Body of pancreas (tissue), 4 donors: ENCODE results near the gene TIMM17A. TPM values are rescaled to one million over a fixed set of nuclear protein-coding genes. Genes with fewer than 3 reads are reported as not detected.
"Not testable (repeated sequence)": the region's sequence is repeated elsewhere in the genome, so short reads cannot be mapped to it uniquely, and the experiment has no call there.

Source experiments
- ATAC-seq: fragments of 150-250 bp; one replicate; pipeline ENCODE4 v1.9.1; 2016
- DNase-seq, 4 donors: peaks; one replicate each; pipeline ENCODE4 v3.0.0-alpha.2; 2019
- H3K27ac ChIP-seq, 4 donors: fragments of 200-600 bp; sonication (generic); 1 replicate in 3 of 4; 2 replicates in 1 of 4; pipeline versions ENCODE4 v1.5.1 to v1.6.1; 2016 to 2019; ENCODE audit warnings: mild to moderate bottlenecking in 1 of 4, mixed read lengths in 1 of 4, moderate library complexity in 1 of 4
- H3K27me3 ChIP-seq, 2 donors: fragments of 200-600 bp; sonication (generic); one replicate each; pipeline ENCODE4 v1.6.0; 2016; ENCODE audit warnings: mild to moderate bottlenecking in 1 of 2
- H3K36me3 ChIP-seq, 2 donors: fragments of 200-600 bp; sonication (generic); replicated peaks in 1 of 2; 2 replicates each; pipeline ENCODE4 v1.5.1; 2016; ENCODE audit warnings: low read depth in 2 of 2; ENCODE audit not compliant: insufficient read depth in 1 of 2
- H3K4me1 ChIP-seq: fragments of 200-600 bp; sonication (generic); one replicate; pipeline ENCODE4 v1.6.0; 2016
- H3K4me3 ChIP-seq, 2 donors: fragments of 200-600 bp; sonication (generic); 1 replicate in 1 of 2; 2 replicates in 1 of 2; pipeline ENCODE4 v1.5.1; 2016 to 2019
- H3K9me3 ChIP-seq, 3 donors: fragments of 200-600 bp; sonication (generic); 1 replicate in 2 of 3; 2 replicates in 1 of 3; pipeline ENCODE4 v1.5.1; 2016
- POLR2A ChIP-seq, 3 donors: fragments of 450-650 bp; IDR thresholded peaks; one replicate each; pipeline ENCODE4 v1.6.1; 2016; ENCODE audit warnings: antibody characterized with exemption in 3 of 3, mild to moderate bottlenecking in 2 of 3
- WGBS, 2 donors: methylation state at CpG; one replicate each; pipeline ENCODE4 v1.1.5; 2017; 5-methylcytosine and 5-hydroxymethylcytosine counted together
- intact Hi-C: fragments of 100-400 bp; cut with DNase I; formaldehyde crosslinking; loops from one replicate; pipeline ENCODE4 v1.15.1; 2023
- total RNA-seq, 2 donors: library from RNA; depleted of rRNA; stranded (reverse); fragments of >200 nt; gene quantifications; one replicate each; pipeline ENCODE4 v1.1.0, GENCODE V29; 2016
- TF ChIP-seq, protein P1 (sequence below), 7 experiments: fragments of 450-650 bp in 4 of 7; fragments of 200-600 bp in 3 of 7; sonication (generic) in 3 of 7; IDR thresholded peaks; one replicate each; pipeline ENCODE4 v1.5.1; 2016 to 2019; ENCODE audit warnings: antibody characterized with exemption in 7 of 7

Gene TIMM17A
- total RNA-seq, 2 donors from 2014 or later, result 20.2 to 25.4 TPM

DNA sequence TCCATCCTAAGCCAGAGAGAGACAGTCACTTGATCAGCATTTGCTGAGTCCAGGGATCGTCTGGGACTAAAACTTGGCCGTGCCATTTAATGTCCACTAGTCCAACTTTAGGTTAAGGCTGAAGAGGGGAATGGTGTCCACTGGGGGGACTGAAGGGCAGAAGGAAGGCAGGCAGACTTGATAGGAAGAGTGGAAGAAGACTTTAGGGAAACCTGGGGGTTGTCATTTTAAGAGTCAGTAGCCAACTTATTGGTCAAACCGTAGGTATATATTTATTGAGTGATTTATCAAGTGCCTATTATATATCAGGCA lies 7.7 kb upstream of the TIMM17A start:
- Histone ChIP-seq H3K4me3 (no peak overlapping the region), H3K27me3 (peaks cover 0 to 4% of the 10 kb centered on the region in 2 donors), H3K9me3 (no peaks in the 10 kb centered on the region), H3K36me3 (no peaks in the 10 kb centered on the region), H3K4me1 (peaks cover 10% of the 10 kb centered on the region), H3K27ac (no peak overlapping the region)
- ATAC-seq (no peak), DNase-seq (no peak)
- intact Hi-C loops, result no loop called here
- WGBS, 2 donors, result 34 to 52% methylated on average over 3 of the region's 3 CpGs
- no peak for TF ChIP-seq POLR2A (IDR thresholded peaks at IDR 0.05)
- TF ChIP-seq, protein P1, sequence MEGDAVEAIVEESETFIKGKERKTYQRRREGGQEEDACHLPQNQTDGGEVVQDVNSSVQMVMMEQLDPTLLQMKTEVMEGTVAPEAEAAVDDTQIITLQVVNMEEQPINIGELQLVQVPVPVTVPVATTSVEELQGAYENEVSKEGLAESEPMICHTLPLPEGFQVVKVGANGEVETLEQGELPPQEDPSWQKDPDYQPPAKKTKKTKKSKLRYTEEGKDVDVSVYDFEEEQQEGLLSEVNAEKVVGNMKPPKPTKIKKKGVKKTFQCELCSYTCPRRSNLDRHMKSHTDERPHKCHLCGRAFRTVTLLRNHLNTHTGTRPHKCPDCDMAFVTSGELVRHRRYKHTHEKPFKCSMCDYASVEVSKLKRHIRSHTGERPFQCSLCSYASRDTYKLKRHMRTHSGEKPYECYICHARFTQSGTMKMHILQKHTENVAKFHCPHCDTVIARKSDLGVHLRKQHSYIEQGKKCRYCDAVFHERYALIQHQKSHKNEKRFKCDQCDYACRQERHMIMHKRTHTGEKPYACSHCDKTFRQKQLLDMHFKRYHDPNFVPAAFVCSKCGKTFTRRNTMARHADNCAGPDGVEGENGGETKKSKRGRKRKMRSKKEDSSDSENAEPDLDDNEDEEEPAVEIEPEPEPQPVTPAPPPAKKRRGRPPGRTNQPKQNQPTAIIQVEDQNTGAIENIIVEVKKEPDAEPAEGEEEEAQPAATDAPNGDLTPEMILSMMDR (IDR thresholded peaks at IDR 0.05), result no peak

DNA sequence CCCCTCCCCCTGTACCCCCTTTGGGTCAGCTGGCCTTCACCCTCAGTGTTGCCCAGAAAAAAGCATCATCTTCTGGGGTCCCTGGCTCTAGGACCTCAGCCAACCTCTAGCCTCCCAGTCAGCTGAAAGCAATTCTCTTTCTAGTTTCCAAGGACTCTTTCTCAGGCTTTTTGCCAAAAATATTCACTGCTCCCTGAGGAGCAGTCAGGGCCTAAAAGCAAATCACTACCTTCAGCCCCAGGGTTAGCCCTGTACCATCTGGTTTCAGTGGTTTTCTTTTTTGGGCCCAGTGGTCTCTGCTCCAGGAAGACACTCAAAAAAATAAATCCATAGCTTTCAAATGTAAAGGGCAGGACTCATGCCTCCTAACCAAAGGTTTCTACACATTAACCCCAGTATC lies 5.8 kb upstream of the TIMM17A start:
- TF ChIP-seq POLR2A (IDR thresholded peaks at IDR 0.05), result no peak
- TF ChIP-seq, protein P1 (IDR thresholded peaks at IDR 0.05), result no peak
- intact Hi-C loops, result no loop called here
- Histone ChIP-seq H3K9me3 (no peaks in the 10 kb centered on the region), H3K27me3 (peaks cover 0 to 4% of the 10 kb centered on the region in 2 donors), H3K4me1 (peaks cover 12% of the 10 kb centered on the region), H3K36me3 (no peaks in the 10 kb centered on the region), H3K27ac (no peak overlapping the region), H3K4me3 (no peak overlapping the region)
- DNase-seq (no peak), ATAC-seq (no peak)

DNA sequence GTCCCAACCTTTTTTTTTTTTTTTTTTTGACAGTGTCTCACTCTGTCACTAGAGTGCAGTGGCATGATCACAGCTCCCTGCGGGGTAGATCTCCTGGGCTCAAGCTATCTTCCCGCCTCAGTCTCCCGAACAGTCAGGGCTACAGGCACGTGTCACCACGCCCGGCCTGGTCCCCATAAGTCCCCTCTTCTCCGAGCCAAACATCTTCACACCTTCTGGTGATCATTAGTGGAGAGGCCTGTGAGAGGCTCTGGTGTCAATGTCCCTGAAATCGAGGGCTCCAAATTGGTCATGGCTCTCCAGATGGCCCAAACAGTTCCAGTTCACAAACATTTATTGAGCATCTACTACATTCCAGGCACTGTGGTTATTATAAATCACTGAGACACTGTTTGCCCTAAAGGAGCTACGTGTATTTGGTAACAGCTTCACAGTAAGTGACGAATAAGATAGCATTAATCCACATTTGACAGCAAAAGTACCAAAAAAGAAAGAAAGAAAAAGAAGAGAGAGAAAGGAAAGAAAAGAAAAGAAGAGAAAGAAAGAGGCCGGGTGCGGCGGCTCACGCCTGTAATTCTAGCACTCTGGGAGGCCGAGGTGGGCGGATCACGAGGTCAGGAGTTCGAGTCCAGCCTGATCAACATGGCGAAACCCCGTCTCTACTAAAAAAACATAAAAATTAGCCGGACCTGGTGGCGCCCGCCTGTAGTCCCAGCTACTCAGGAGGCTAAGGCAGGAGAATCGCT lies 867 bp upstream of the TIMM17A start:
- Histone ChIP-seq H3K9me3 (no peaks in the 10 kb centered on the region), H3K4me1 (peaks cover 15% of the 10 kb centered on the region), H3K36me3 (peaks cover 0 to 6% of the 10 kb centered on the region in 2 donors), H3K4me3 (peak overlapping the region; percentile 50 to 91), H3K27me3 (no peaks in the 10 kb centered on the region), H3K27ac (peak overlapping the region in 3 of 4 donors; percentile 66 to 85 (median 84))
- intact Hi-C loops, result no loop called here
- peak; percentile 8 for ATAC-seq
- peak in 1 of 4 donors; percentile 22 for DNase-seq
- TF ChIP-seq POLR2A (IDR thresholded peaks at IDR 0.05), result no peak
- TF ChIP-seq, protein P1 (IDR thresholded peaks at IDR 0.05), result no peak
- WGBS, 2 donors, result 56% methylated on average over 24 of the region's 24 CpGs

DNA sequence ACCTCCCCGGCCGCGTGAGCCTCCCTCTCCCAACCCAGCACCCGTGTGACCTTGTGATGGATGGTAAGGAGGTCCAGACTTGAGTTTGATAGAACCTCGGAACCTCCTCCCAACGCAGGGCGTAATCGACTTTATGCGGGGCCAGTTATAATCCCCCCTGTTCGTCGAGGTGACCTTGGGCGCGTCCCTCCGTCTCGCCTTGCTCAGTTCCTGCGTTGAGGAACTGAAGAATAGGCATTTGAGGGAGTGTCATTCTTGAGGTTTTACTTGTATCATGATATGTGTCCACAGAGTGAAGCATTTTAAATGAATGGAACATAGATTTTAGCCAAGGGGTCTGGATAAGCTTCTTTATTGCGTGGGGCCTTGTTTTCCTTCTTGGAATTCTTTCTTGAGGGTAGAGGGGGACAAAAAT lies 433 bp downstream of the TIMM17A start:
- Histone ChIP-seq H3K27me3 (no peaks in the 10 kb centered on the region), H3K36me3 (peaks cover 0 to 7% of the 10 kb centered on the region in 2 donors), H3K27ac (peak overlapping the region; percentile 57 to 85 (median 75)), H3K4me3 (peak overlapping the region; percentile 50 to 91), H3K4me1 (peaks cover 15% of the 10 kb centered on the region), H3K9me3 (no peaks in the 10 kb centered on the region)
- DNase-seq (no peak), ATAC-seq (no peak)
- TF ChIP-seq POLR2A (IDR thresholded peaks at IDR 0.05), result no peak
- TF ChIP-seq, protein P1 (IDR thresholded peaks at IDR 0.05), result no peak
- WGBS, 2 donors, result 0 to 1% methylated on average over 11 to 17 of the region's 17 CpGs
- intact Hi-C loops, result no loop called here

DNA sequence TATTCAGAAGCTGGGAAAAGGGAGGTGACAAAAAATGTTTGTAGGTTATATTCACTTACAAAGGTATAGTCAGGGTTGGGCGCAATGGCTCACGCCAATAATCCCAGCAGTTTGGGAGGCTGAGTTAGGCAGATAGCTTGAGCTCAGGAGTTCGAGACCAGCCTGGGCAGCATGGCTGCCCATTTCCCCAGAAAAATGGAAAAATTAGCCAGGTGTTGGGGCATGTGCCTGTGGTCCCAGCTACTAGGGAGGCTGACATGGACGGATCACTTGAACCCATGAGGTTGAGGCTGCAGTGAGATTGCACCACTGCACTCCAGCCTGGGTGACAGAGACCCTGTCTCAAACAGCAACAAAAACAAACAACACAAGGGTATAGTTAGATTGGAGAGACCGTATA lies 3.0 kb downstream of the TIMM17A start:
- no peak overlapping the region for H3K4me3 ChIP-seq
- no peak for ATAC-seq
- WGBS, 2 donors, result 87 to 88% methylated on average over 5 of the region's 5 CpGs
- H3K27me3 ChIP-seq, result no peaks in the 10 kb centered on the region
- H3K9me3 ChIP-seq, result no peaks in the 10 kb centered on the region
- intact Hi-C loops, result no loop called here
- peaks cover 0 to 18% of the 10 kb centered on the region in 2 donors for H3K36me3 ChIP-seq
- H3K27ac ChIP-seq, result no peak overlapping the region
- TF ChIP-seq POLR2A (IDR thresholded peaks at IDR 0.05), result no peak
- TF ChIP-seq, protein P1 (IDR thresholded peaks at IDR 0.05), result no peak
- peaks cover 15% of the 10 kb centered on the region for H3K4me1 ChIP-seq
- DNase-seq, result no peak

DNA sequence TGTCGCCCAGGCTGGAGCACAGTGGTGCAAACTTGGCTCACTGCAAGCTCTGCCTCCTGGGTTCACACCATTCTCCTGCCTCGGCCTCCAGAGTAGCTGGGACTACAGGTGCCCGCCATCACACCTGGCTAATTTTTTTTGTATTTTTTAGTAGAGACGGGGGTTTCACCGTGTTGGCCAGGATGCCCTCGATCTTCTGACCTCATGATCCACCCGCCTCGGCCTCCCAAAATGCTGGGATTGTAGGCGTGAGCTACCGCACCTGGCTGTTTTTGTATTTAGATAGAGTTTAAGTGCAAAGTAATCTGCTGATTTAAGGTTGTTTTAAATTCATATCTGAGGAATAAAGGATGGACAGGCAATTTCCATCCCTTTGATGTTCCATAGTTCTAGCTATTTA lies 7.1 kb downstream of the TIMM17A start:
- H3K4me3 ChIP-seq, ATAC-seq, intact Hi-C loops, DNase-seq, H3K4me1 ChIP-seq, H3K27me3 ChIP-seq, H3K9me3 ChIP-seq, H3K27ac ChIP-seq: not testable (repeated sequence)
- H3K36me3 ChIP-seq, result peaks cover 0 to 32% of the 10 kb centered on the region in 2 donors
- WGBS, 2 donors, result 86 to 93% methylated on average over 6 to 10 of the region's 10 CpGs
